Measurements from ENCODE around the gene ADRA1B.

The ADRA1B gene

DNA sequence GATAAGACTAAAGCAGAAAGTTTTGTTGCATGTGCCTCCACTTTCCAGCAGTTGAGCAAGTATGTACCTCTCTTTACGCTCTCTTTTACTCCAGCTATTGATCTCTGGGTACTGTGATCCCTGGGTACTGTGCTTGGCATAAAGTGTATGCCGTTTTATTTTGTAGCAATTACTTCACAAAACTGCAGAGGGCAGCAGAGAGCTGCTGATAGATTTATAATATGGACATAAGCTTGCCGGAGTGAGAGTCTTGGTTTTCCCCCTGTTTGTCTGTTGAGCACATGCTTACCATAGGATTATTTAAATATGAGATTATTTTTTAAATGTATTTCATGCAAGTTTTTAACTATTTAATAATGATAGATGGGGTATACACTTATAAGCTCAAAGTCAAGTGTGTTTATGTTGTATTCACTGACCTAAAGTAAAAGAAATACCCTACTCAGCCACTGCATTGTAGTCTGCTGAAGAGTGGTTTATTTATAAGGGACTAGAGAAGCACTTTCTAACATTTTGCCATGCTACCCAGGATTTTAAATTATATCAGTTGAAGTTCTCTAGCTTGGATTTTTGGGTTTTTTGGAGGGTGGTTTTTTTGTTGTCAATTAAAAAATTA, 105.7 kb downstream of the ADRA1B start:
- DNase-seq = no peak

Data from KG1 (cell line).